Measurements from ENCODE around the gene ING1. TPM values are rescaled to one million over a fixed set of nuclear protein-coding genes. Genes with fewer than 3 reads are reported as not detected.
"Not testable (repeated sequence)": the region's sequence is repeated elsewhere in the genome, so short reads cannot be mapped to it uniquely, and the experiment has no call there.

The ING1 gene
- total and polyA plus RNA-seq, 5 donors = 6.2 to 8.7 (median 7.3) TPM

DNA sequence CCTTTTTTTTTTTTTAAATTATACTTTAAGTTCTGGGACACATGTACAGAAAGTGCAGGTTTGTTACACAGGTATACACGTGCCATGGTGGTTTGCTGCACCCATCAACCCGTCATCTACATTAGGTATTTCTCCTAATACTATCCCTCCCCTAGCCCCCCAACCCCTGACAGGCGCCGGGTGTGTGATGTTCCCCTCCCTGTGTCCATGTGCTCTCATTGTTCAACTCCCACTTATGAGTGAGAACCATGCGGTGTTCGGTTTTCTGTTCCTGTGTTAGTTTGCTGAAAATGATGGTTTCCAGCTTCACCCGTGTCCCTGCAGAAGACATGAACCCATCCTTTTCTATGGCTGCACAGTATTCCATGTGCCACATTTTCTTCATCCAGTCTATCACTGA, 17.7 kb upstream of the ING1 start:
- H3K9me3 ChIP-seq (ENCODE audit: control insufficient read depth, low read length); H3K27me3 ChIP-seq (ENCODE audit: control insufficient read depth, insufficient read depth); H3K27ac ChIP-seq (ENCODE audit: low read length); H3K4me3 ChIP-seq (ENCODE audit: low read length); intact Hi-C loops (cut with DNase I); H3K4me1 ChIP-seq (ENCODE audit: control insufficient read depth, insufficient read depth, low read length); DNase-seq; ATAC-seq: not testable (repeated sequence)
- WGBS = 87% methylated on average over 7 of the region's 7 CpGs

DNA sequence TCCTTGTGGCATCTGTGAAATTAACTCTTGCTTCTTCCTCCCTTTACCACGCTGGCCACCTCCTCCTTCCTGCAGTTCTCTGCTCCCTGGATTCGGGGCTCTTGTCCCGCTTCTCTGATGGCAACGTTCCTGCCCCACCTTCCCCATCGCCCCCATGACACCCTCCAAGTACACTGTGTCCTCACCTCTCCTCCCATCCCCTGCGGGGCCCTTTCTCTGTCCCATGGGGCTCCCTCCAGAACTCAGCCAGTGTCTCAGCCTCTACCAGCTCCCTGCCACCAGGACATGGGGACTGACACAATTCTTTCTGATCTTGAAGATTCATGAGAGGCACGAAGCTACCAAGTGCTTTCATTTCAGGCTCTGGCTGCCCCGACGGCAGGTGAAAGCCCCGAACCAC, 16.7 kb upstream of the ING1 start:
- Histone ChIP-seq H3K27me3 (ENCODE audit: control insufficient read depth, insufficient read depth) (no peaks in the 10 kb centered on the region), H3K4me1 (ENCODE audit: control insufficient read depth, insufficient read depth, low read length) (no peaks in the 10 kb centered on the region), H3K9me3 (ENCODE audit: control insufficient read depth, low read length) (no peaks in the 10 kb centered on the region), H3K27ac (ENCODE audit: low read length) (no peak overlapping the region), H3K4me3 (ENCODE audit: low read length) (no peak overlapping the region)
- ATAC-seq (no peak), DNase-seq (no peak)
- WGBS = 92% methylated on average over 10 of the region's 10 CpGs
- intact Hi-C loops (cut with DNase I) = no loop called here

DNA sequence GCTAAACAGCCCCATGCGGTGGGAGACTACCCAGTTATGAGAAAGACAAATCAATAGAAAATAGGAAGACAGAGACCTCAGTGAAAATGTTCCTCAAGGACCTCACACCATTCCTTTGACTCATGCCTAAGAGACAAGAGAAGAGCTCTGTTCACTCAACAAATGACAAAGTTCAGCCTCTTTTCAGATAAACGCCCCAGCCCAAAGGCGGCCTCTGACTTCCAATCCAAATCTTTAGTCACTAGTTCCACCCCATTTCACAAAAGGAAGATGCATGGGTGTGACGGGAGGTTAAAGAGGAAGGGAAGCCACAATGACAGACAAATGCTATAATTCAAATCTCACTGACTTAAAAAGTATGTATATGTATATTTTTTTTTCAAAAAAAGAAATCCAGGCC, 15.7 kb upstream of the ING1 start:
- no peak for DNase-seq
- no peak overlapping the region for H3K27ac ChIP-seq (ENCODE audit: low read length)
- H3K9me3 ChIP-seq (ENCODE audit: control insufficient read depth, low read length) = no peaks in the 10 kb centered on the region
- intact Hi-C loops (cut with DNase I) = no loop called here
- H3K4me3 ChIP-seq (ENCODE audit: low read length) = no peak overlapping the region
- ATAC-seq = no peak
- H3K4me1 ChIP-seq (ENCODE audit: control insufficient read depth, insufficient read depth, low read length) = peaks cover 4% of the 10 kb centered on the region
- no peaks in the 10 kb centered on the region for H3K27me3 ChIP-seq (ENCODE audit: control insufficient read depth, insufficient read depth)
- WGBS = 90% methylated on average over 4 of the region's 4 CpGs

DNA sequence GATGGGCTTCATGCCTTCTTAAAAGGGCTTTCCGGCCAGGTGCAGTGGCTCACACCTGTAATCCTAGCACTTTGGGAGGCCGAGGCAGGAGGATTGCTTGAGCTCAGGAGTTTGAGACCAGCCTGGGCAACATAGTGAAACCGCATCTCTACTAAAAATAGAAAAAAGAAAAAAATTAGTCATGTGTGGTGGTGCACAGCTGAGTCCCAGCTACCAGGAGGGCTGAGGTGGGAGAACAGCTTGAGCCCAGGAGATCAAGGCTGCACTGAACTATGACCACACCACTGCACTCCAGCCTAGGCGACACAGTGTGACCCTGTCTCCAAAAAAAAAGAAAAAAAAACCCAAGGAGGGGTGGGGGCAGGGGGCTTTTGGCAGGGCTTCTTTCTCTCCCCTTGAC, 14.8 kb upstream of the ING1 start:
- WGBS = 94% methylated on average over 4 of the region's 4 CpGs
- no peak for ATAC-seq

DNA sequence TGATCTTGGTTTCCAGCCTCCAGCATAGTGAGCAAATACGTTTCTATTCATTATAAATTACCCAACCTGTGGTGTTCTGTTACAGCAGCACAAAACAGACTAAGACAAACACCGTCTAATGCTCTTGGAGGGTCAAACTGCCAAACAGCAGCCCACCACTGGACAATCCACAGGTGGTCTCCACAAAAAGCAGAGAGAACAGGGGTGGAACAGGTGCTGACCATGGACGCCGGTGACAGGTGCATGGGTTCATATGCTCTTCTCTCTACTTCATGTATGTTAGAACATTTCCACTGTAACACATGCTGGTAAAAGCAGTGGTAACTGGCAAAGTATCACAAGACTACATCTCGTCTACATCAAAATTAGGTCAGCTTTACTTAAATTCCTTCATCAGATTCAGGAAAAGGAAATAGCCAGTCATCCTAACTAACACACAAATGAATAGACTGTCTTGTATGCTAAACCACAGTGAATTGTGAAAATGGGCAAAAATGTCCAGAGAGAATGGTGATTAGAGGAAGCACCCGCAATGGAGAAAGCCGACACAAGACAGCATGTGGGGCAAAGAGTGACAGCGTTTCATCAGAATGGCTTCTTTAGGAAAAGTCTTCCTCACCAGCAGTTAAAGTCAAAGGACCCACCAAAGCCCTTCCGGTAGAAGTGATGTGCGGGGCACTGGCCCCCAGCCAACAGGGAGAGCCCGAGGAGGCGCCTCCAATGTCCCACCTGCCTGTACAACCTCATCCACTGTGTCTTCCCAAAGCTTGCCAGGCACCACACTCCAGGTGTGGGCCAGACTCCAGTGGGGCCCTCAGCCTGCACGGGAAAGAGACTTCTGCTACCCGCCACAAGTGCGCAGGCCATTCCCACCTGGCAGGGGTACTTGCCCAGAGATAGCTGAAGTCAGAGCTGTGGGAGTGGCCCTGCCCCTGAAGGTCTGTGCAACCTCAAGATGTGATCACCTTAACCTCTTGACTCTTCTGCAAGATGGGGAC, 14.1 kb upstream of the ING1 start:
- Histone ChIP-seq H3K9me3 (ENCODE audit: control insufficient read depth, low read length) (no peaks in the 10 kb centered on the region), H3K27me3 (ENCODE audit: control insufficient read depth, insufficient read depth) (no peaks in the 10 kb centered on the region), H3K4me1 (ENCODE audit: control insufficient read depth, insufficient read depth, low read length) (peaks cover 7% of the 10 kb centered on the region), H3K4me3 (ENCODE audit: low read length) (no peak overlapping the region), H3K27ac (ENCODE audit: low read length) (no peak overlapping the region)
- intact Hi-C loops (cut with DNase I) = no loop called here
- ATAC-seq (no peak), DNase-seq (no peak)
- WGBS = 84% methylated on average over 15 of the region's 15 CpGs

More for the DNA sequence above, 14.8 kb upstream of the ING1 start:
- Histone ChIP-seq H3K4me1 (ENCODE audit: control insufficient read depth, insufficient read depth, low read length) (peaks cover 7% of the 10 kb centered on the region), H3K27me3 (ENCODE audit: control insufficient read depth, insufficient read depth) (no peaks in the 10 kb centered on the region), H3K9me3 (ENCODE audit: control insufficient read depth, low read length) (no peaks in the 10 kb centered on the region), H3K27ac (ENCODE audit: low read length) (no peak overlapping the region), H3K4me3 (ENCODE audit: low read length) (no peak overlapping the region)
- intact Hi-C loops (cut with DNase I) = no loop called here
- DNase-seq = no peak

DNA sequence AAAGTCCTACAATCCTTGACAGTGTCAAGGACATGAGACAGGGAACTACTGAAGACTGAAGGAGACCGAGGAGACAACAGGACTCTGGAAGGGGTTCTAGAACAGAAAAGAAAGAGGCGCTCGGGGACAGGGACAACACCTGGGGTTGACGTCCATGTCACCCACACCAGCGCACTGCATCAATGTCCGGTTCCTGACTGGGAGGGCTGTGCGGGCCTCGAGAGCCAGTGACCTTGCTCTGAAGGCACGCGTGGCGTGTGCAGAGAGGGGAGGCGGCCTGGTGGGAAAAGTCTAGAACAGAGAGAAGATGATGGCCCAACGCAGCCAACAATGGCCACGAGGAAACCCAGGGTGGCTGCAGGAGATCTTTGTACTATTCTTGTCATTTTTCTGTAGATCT, 13.3 kb upstream of the ING1 start:
- Histone ChIP-seq H3K27ac (ENCODE audit: low read length) (no peak overlapping the region), H3K9me3 (ENCODE audit: control insufficient read depth, low read length) (no peaks in the 10 kb centered on the region), H3K4me1 (ENCODE audit: control insufficient read depth, insufficient read depth, low read length) (peaks cover 7% of the 10 kb centered on the region), H3K27me3 (ENCODE audit: control insufficient read depth, insufficient read depth) (no peaks in the 10 kb centered on the region), H3K4me3 (ENCODE audit: low read length) (no peak overlapping the region)
- intact Hi-C loops (cut with DNase I) = no loop called here
- ATAC-seq = no peak
- 93% methylated on average over 14 of the region's 14 CpGs for WGBS
- no peak for DNase-seq

DNA sequence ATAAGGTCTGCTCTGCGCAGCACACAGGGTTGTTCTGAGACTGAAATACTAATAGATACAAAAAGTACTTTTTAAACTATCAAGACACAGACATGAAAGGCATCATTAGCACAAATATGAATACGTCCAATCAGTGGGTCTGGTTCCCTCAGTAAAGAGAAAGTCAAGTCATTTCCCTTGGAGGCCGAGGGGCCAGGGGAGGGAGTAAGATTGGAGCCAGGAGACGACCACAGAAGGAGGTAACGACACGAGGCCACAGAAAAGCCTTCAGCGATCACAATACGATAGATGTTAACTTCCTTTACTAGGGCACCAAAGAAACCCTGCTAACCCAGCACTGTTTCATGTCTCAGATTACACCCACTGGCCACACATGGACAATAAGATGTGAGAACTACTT, 12.9 kb upstream of the ING1 start:
- no peak for DNase-seq
- Histone ChIP-seq H3K4me3 (ENCODE audit: low read length) (no peak overlapping the region), H3K27me3 (ENCODE audit: control insufficient read depth, insufficient read depth) (no peaks in the 10 kb centered on the region), H3K4me1 (ENCODE audit: control insufficient read depth, insufficient read depth, low read length) (peaks cover 7% of the 10 kb centered on the region), H3K27ac (ENCODE audit: low read length) (no peak overlapping the region), H3K9me3 (ENCODE audit: control insufficient read depth, low read length) (no peaks in the 10 kb centered on the region)
- ATAC-seq = no peak
- WGBS = 82% methylated on average over 8 of the region's 8 CpGs
- intact Hi-C loops (cut with DNase I) = no loop called here

DNA sequence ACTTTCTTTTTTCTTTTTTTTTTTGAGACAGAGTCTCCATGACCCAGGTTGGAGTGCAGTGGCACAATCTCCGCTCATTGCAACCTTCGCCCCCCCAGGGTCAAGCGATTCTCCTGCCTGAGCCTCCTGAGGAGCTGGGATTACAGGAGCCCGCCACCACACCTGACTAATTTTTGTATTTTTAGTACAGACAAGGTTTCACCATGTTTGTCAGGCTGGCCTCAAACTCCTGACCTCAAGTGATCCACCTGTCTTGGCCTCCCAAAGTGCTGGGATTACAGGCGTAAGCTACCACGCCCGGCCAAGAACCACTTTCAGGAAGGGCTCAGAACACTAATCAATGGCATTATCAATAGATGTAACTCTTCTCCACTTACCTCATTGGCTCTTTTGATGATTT, 12.4 kb upstream of the ING1 start:
- DNase-seq; H3K27ac ChIP-seq (ENCODE audit: low read length); H3K27me3 ChIP-seq (ENCODE audit: control insufficient read depth, insufficient read depth); ATAC-seq; H3K4me1 ChIP-seq (ENCODE audit: control insufficient read depth, insufficient read depth, low read length); H3K4me3 ChIP-seq (ENCODE audit: low read length); intact Hi-C loops (cut with DNase I); H3K9me3 ChIP-seq (ENCODE audit: control insufficient read depth, low read length): not testable (repeated sequence)
- 97% methylated on average over 7 of the region's 7 CpGs for WGBS

DNA sequence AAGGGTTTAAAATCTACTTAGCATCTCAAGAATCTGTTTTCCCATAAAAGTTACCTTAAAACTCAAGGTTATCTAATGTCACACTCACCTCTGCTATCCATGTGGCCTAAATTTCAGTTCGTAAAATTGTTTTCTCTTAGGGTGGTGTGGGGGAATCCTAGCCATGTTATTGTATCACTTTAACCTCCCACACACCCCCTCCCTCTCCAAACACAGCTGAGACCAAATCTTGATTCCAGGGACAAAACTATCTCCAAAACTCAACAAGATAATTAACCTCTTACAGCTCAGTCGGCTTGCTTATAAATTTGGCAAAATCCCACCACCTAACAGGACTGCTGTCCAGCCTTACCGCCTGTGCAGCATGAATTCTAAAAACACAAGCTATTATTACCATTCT, 11.4 kb upstream of the ING1 start:
- Histone ChIP-seq H3K9me3 (ENCODE audit: control insufficient read depth, low read length) (no peaks in the 10 kb centered on the region), H3K4me3 (ENCODE audit: low read length) (no peak overlapping the region), H3K27ac (ENCODE audit: low read length) (no peak overlapping the region), H3K4me1 (ENCODE audit: control insufficient read depth, insufficient read depth, low read length) (peaks cover 12% of the 10 kb centered on the region), H3K27me3 (ENCODE audit: control insufficient read depth, insufficient read depth) (no peaks in the 10 kb centered on the region)
- ATAC-seq (no peak), DNase-seq (no peak)
- 37% methylated on average over 3 of the region's 3 CpGs for WGBS
- intact Hi-C loops (cut with DNase I) = no loop called here

DNA sequence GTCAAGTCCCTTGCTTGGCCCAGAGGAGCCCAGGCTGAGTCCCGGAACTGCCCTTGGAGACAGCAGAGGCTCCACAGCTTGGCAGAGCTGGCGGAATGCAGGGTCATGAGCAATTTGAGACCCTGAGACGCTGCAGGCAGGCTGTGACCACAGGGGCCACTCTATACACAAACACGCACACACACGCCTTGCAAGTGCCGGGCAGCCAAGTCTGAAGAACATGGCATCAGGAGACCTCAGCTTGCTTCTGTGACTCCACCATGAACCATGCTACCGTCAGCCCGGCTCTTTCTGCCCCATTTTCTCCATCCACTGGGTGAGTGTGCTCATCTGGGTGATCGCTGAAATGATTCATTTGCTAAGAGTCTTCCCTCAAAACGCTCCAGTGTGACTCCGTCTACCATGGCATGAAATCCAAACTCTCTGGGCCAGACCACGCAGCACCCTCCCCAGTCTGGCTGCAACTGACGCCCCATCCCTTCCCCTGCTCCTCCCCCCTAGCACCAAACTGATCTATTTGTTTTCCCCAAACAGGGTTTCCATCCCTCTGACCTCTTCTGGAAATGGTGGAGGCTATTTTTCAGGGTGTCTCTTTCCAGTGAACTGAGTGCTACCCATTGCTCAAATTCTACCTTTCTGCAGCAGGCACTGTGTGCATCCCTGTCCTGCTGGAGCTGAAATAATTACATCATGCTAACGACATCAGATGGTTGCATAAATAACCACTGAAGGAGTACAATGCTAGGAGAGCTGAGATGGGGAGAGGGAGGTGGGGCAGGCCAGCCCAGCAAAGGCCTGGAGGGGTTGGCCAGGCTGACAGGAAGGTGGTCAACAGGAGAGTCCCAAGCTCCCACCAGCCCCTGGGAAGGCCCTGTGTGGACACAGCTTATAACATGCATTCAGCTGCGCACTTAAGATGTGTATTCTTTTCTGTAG, 10.6 kb upstream of the ING1 start:
- Histone ChIP-seq H3K27ac (ENCODE audit: low read length) (no peak overlapping the region), H3K4me1 (ENCODE audit: control insufficient read depth, insufficient read depth, low read length) (peaks cover 12% of the 10 kb centered on the region)
- 77% methylated on average over 15 of the region's 15 CpGs for WGBS

DNA sequence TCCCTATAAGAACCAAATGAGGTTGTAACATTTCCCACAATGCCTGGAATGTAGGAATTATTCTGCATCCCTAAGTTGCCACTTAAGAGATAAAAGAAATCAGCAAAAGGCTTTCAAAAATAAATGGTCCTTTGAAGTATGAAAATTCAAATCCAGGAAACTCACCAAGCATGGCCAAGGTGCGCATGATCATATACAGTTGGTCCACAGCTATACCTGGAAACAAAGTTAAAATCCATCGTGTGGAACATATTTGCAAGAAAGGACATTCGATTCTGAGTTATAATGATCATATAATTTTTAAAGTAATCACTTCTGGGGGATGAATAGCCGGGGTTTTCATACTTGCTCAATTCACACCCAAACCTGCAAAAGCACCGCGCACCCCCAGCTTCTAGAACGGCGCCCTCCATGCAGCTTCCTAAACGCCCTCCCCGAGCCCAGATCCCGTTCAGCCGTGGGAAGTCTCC, 8.1 kb upstream of the ING1 start:
- peak overlapping the region; percentile 54 for H3K27ac ChIP-seq (ENCODE audit: low read length)
- H3K4me3 ChIP-seq (ENCODE audit: low read length) = peak overlapping the region; percentile 66
- no peaks in the 10 kb centered on the region for H3K9me3 ChIP-seq (ENCODE audit: control insufficient read depth, low read length)
- 5% methylated on average over 12 of the region's 12 CpGs for WGBS
- DNase-seq (no peak), ATAC-seq (no peak)
- no peaks in the 10 kb centered on the region for H3K27me3 ChIP-seq (ENCODE audit: control insufficient read depth, insufficient read depth)
- peaks cover 12% of the 10 kb centered on the region for H3K4me1 ChIP-seq (ENCODE audit: control insufficient read depth, insufficient read depth, low read length)
- intact Hi-C loops (cut with DNase I) = no loop called here

More for the DNA sequence above, 10.6 kb upstream of the ING1 start:
- no peak for DNase-seq
- no peaks in the 10 kb centered on the region for H3K9me3 ChIP-seq (ENCODE audit: control insufficient read depth, low read length)
- intact Hi-C loops (cut with DNase I) = no loop called here
- no peaks in the 10 kb centered on the region for H3K27me3 ChIP-seq (ENCODE audit: control insufficient read depth, insufficient read depth)
- H3K4me3 ChIP-seq (ENCODE audit: low read length) = no peak overlapping the region
- ATAC-seq = no peak
